HG03439 (cell line): ENCODE measurements around the gene PELI3.
"Not testable (repeated sequence)": the region's sequence is repeated elsewhere in the genome, so short reads cannot be mapped to it uniquely, and the experiment has no call there.

Experiments used
- ATAC-seq: cut with Tn5 transposase; IDR thresholded peaks from one replicate; pipeline ENCODE4 v1.9.1; 2021; ENCODE audit warnings: mild to moderate bottlenecking, moderate library complexity; ENCODE audit not compliant: unreplicated experiment

The PELI3 gene

GRCh38 chr11:66443602-66444001, 23.1 kb upstream of the PELI3 start:
- no peak for ATAC-seq

DNA sequence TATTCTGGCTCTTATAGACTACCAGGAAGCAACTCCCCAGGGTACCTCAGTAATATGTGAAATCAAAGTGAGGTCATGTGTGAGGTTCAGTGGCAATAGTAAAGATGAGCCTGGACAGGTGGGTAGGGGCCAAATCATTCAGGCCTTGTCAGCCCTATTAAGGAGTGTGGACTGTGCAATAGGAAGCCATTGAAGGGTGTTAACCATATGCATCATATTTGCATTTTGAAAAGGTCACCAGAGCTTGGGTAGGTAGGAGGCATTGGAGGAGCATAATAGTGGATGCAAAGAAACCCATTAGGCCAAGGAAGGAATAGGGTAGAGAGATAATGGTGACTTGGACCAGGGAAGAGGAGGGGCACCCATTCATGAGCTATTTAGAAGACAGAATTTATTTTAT, 19.7 kb upstream of the PELI3 start:
- ATAC-seq = no peak

DNA sequence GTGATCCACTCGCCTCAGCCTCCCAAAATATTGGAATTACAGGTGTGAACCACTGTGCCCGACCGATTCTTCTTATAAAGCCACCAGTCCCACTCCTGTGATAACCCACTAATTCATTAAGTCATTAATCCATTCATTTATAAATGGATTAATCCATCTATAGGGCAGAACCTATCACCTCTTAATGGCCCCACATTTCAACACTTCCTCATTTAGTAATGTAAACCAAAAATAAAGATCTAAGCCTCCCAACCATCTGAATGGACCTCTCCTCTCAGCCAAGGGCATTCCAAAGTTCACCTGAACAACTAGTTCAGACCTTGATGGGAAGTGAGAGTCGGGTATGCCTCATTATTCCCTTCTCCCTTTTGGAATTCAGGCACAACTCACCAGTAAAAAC, 18.2 kb upstream of the PELI3 start:
- no peak for ATAC-seq

DNA sequence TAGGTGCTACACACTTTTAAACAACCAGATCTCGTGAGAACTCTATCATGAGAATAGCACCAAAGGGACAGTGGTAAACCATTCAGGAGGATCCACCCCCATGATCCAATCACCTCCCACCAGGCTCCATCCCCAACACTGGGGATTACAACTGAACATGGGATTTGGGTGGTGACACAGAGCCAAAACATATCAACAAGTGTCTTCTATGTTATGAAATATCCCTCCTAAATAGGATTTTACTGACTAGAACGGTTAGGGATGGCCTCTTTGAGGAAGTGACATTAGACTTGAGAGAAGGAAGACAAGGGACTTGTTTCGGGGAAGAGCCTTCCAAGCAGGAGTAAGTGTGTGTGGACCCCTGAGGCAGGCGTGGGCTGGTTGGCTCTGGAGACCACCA, 16.1 kb upstream of the PELI3 start:
- ATAC-seq = no peak

GRCh38 chr11:66451663-66452062, 15.0 kb upstream of the PELI3 start:
- ATAC-seq = no peak

- no peak for ATAC-seq
Measured at GRCh38 chr11:66454247-66454646, 12.5 kb upstream of the PELI3 start.

- ATAC-seq = no peak
Measured at GRCh38 chr11:66454828-66455227, 11.9 kb upstream of the PELI3 start.

- no peak for ATAC-seq
Measured at GRCh38 chr11:66457826-66458225, 8.9 kb upstream of the PELI3 start.

GRCh38 chr11:66459138-66459778, 7.4 kb upstream of the PELI3 start:
- ATAC-seq = no peak

DNA sequence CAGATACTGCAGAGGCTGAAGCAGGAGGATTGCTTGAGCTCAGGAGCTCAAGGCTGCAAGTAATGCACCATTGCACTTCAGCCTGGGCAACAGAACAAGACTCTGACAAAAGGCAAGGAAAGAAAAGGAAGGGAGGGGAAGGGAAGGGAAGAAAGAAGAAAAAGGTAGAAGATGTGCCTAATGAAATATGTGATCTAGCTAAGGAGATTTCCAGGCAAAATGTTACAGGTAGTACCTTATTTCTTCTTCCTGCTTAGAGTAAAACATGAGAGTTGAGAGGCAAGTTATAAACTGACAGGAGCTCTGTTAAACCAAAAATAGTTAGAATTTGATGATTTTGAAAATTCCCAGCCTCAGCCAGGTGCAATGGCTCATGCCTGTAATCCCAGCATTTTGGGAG, 4.7 kb upstream of the PELI3 start:
- ATAC-seq = no peak

GRCh38 chr11:66462911-66463310, 3.8 kb upstream of the PELI3 start:
- ATAC-seq = no peak

GRCh38 chr11:66464116-66464515, 2.6 kb upstream of the PELI3 start:
- not testable (repeated sequence) for ATAC-seq

DNA sequence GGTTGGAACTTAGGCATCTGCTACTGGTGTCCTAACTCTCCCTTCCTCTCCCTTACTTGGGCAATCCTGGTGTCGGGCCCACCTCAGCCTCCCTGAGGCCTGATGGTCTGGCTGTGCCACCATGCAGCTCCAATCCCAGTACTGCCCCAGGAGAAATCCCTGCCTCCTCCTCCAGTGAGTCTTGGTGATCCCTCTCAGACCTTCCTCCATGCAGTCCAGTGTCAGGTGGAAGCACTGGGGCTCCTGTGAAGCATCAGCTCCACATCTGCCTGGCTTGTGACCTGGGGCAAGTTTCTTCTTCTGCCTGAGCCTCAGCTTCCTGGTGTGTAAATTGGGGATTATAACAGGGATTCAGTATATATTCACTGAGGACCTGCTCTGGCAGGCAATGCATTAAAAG, 1.8 kb upstream of the PELI3 start:
- ATAC-seq = no peak

GRCh38 chr11:66465373-66466224, 1.1 kb upstream of the PELI3 start:
- ATAC-seq = no peak

GRCh38 chr11:66467034-66467659, 442 bp downstream of the PELI3 start:
- ATAC-seq = peak; percentile 22

DNA sequence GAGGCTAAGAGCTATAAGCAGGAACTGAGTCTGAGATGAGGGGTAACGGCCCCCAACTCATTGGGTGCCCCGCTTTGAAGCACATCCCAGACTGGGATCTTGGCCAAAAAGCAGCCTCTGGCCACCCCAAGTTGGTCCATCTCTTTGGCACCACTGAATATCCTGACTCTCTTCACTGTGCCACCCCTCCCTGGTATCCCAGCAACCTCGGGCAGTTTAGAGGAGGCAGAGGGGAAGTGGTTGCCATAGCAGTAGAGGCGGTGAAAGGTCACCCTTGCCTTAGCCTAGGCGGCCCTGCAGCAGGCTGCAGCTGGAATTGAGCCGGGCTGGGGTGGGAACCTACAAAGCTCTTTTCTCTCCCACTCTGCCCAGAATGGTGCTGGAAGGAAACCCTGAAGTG, 1.1 kb downstream of the PELI3 start:
- ATAC-seq = no peak

DNA sequence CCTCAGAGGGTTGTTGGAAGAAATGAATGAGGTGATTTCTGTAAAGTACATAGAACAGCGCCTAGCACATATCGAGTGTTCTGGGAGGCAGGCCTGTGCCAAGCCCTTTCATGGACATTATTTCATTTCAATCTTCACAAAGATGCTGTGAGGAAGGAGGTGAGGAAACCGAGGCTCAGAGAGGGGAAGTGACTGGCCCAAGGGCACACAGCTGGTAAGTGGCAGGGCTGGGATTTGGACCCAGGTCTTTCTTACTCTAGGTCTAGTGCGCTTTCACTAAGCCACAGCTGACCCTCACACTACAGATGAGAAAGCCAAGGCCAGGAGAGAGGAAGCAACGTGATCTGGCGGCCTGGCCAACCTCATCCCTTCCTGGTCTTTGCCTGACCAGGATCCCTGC, 2.0 kb downstream of the PELI3 start:
- no peak for ATAC-seq

DNA sequence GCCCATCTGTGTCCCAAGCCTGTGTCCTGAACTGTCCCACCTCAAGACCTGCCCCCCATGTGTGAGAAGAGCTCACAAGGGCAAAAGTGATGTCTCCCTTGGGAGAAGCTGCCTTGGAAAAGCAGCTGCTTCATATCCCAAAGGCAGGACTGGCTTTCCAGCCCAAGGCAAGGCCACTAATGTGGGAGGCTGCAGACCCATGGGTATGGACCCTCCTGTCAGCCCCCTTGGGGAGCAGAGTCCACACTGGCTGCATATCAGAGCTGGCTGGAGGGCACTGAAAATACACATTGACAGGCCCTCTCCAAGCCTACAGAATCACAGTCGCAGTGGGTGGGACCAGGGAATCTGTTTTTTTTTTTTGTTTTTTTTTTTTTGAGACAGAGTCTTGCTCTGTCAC, 2.7 kb downstream of the PELI3 start:
- ATAC-seq = no peak

DNA sequence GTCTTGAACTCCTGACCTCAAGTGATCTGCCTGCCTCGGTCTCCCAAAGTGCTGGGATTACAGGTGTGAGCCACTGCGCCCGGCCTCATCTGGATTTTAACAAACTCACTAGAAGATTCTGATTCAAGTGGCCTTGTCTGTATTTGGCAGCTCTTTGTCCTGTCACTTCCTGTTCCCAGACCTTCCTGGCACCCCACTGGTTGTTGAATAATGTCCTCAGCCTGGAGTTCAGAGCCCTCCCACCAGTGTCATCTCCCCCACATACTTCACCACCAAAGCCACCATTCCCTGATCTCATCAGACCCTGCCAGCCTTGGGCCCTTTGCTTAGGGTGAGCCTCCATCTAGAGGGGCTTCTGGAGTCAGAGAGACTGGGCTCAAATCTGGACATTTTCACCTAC, 3.3 kb downstream of the PELI3 start:
- ATAC-seq = no peak

DNA sequence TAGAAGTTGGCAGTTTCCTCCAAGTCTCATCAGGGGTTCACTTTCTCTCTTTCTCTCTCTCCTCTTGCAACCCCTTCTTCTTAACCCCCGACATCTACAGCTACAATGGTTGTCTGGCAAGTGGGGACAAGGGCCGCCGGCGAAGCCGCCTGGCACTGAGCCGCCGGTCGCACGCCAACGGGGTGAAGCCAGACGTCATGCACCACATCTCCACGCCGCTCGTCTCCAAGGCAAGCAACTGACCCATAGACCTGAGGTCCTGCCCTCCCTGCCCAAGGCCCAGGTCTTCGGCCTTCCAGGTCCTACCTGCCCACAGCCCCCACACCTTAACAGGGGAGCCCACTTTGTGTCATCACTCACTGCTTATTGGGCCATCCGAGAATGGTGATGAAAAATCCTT, 4.4 kb downstream of the PELI3 start:
- ATAC-seq = no peak

DNA sequence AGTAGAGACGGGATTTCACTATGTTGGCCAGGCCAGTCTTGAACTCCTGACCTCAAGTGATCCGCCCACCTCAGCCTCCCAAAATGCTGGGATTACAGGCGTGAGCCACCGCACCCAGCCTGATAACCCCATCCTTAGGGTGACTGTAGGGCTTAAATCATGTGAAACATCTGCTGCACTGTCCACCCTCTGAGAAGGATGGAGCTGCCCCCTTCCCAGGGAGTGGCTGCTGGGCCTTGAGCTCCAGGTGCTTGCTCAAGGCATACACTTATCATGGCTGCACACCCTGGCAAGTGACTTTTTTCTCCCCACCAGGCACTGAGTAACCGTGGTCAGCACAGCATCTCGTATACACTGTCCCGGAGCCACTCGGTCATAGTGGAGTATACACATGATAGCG, 5.3 kb downstream of the PELI3 start:
- ATAC-seq = no peak

- no peak for ATAC-seq
Measured at GRCh38 chr11:66473167-66473566, 6.5 kb downstream of the PELI3 start.
